ENCODE data around the gene COMMD2. TPM values are rescaled to one million over a fixed set of nuclear protein-coding genes. Genes with fewer than 3 reads are reported as not detected.

COMMD2 gene
- total RNA-seq, 4 donors from 2014 or later: 23.6 to 41.4 (median 28.2) TPM

DNA sequence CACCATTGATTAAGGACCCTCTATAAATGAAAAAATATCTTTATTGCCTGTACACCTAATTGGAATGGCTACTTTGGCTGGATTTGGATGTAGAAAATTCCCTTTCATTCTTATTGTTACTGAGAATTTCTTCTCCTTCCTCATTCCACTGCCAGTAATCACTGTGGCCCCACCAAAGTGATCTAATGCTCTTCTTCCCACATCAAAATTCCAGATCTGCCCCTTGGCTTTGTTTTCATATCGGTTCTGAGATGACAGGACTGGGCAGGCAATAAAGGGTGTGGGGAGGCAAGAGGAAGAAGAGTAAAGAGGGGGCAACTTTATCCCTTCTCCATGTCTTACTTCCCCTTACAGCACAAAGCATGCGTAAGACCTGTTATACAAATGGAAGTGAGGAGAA lies 38.0 kb upstream of the COMMD2 start:
- TF ChIP-seq, protein P1, sequence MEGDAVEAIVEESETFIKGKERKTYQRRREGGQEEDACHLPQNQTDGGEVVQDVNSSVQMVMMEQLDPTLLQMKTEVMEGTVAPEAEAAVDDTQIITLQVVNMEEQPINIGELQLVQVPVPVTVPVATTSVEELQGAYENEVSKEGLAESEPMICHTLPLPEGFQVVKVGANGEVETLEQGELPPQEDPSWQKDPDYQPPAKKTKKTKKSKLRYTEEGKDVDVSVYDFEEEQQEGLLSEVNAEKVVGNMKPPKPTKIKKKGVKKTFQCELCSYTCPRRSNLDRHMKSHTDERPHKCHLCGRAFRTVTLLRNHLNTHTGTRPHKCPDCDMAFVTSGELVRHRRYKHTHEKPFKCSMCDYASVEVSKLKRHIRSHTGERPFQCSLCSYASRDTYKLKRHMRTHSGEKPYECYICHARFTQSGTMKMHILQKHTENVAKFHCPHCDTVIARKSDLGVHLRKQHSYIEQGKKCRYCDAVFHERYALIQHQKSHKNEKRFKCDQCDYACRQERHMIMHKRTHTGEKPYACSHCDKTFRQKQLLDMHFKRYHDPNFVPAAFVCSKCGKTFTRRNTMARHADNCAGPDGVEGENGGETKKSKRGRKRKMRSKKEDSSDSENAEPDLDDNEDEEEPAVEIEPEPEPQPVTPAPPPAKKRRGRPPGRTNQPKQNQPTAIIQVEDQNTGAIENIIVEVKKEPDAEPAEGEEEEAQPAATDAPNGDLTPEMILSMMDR (IDR thresholded peaks at IDR 0.05; ENCODE audit: low read depth): no peak

DNA sequence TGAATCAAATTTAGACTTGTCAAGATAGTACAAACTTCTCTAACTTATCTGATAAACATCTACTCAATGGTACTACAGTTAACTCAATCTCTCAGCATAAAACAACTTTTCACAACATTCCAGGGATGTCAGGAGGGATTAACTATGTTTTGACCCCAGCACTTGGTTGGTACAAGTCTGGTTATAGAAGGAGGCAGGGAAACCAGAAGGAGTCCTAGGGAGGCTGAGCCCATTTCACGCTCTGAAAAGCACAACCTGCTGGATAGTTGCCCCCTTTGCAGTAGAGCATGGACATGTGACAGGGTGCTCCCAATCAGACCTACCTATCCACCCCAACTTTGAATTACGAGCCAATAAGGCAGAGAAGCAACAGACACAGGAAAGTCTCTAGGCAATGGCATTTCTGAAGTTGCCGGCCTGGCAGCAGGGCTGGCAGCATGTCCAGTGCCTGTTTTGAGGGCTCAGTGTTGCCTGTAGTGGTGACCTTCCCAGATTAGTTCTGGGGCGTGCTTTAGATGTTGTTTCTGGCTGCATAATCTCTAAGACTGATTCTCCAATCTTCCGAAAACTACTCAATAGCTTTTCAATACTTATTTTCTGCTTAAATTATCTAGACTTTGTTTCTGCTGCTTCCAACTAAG lies 31.9 kb upstream of the COMMD2 start:
- TF ChIP-seq, protein P1 (IDR thresholded peaks at IDR 0.05; ENCODE audit: low read depth): no peak

DNA sequence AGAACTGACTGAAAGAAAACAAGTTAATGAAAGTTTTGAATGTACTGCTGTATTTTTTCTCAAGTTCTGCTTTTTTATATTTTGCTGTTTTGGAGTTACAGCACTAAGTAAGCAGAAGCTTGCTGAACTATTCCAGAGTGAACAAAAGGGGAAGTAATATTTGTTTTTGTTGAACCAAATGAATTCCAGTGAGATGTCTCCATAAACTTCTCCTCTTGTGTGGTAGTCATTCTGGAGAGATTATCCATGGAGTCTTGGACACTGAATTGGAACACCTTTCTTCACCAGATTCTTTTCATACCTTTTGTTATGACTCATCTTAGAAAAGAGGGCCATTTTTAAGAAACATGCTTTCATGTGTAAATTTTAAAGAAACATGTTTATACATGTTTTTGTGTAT lies 31.3 kb upstream of the COMMD2 start:
- TF ChIP-seq, protein P1 (IDR thresholded peaks at IDR 0.05; ENCODE audit: low read depth): no peak

DNA sequence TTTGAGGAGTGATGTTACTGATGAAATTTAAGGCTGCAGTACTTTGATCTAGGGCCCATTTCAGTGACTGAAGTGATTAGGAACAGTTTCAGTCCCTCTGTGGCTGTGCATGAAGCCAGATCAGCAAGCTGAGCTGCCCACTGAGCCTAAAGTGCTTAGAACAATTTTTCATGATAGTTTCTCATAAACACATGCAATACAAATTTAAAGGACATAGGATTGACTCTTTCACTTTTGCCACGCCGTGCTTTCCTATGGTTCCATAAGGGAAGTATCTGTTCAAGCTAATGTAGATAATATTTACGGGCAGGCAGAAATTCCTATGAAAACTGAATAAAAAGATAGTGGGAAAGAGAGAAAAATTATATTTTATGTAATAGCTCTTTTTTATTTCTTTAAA lies 29.5 kb upstream of the COMMD2 start:
- TF ChIP-seq, protein P1 (IDR thresholded peaks at IDR 0.05; ENCODE audit: low read depth): no peak

DNA sequence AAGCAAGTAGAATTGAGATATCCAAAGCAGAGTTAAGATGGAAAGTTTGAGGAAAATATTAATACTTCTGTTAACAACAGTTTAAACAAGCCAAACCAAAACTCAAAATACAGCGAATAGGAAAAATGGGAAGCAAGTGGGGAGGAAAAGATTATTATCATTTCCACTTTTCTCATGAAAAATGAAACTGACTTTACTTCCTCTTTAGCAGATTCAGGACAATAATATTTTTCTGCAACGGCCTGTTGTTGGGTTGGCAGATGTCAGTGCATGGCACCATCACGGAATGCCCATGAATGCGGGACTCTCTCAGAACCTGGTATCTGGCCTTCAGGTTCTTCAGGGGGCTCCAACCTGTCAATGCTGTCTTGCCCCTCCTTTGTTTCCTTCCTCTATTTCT lies 28.9 kb upstream of the COMMD2 start:
- TF ChIP-seq, protein P1 (IDR thresholded peaks at IDR 0.05; ENCODE audit: low read depth): no peak

DNA sequence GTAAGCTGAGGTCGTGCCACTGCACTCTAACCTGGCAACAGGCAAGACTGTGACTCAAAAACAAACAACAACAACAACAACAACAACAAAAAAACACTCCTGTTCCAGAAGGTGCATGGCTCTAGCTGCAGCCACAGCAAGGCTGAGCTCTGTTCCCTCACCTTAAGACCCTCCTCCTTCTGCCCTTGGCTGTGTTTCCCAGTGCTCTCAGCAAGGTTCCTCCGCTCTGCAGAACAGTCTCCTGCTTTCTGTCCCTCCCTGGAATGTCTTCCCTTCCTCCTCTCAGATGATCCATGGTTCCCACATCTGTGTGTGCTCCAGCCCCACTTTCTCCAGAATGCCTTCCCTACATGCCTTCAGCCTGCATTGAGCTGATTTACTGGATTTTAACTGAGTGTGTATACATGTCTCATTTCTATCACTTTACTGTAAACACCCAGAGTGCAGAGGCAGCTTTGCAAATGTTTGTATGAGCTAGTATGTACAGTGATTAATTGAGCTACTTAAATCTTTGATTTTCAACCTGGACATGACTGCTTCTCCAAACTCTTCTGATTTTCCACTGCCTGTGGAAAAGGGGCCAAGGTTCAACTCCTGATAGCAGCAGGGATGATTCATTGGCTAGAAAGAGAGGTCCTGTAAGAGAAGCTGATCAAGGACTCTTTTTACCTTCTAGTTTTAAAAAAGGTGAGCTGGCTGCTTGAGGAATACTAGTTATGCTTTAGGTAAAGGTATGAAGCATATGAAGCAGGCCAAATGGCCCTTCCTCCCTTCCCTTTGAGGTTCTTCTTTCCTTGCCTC lies 25.3 kb upstream of the COMMD2 start:
- TF ChIP-seq, protein P1 (IDR thresholded peaks at IDR 0.05; ENCODE audit: low read depth): no peak

DNA sequence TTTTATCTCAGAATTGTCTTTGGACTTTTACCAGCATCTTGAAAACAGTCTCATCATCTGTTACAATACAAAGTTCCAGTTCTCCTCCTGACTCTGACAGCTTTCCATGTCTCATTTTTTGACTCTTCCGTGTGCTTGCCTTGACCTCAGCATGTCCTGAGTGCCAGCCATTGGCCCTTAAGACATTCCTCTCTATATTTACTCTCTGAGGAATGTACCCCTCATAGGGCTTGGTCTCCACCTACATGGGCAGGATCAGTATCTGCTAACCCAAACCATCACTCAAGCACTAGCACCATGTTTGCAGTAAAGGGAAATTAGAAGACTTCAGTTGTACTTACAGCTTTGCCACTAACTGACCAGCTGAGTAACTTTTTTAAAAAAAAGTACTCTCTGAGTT lies 23.9 kb upstream of the COMMD2 start:
- TF ChIP-seq, protein P1 (IDR thresholded peaks at IDR 0.05; ENCODE audit: low read depth): no peak
